Stimulated activated naive CD8-positive, alpha-beta T cell treated with anti-CD3 and anti-CD28 coated beads, Interleukin-15, Interleukin-2, amounts not matched to agents 100 ng/mL and 50 ng/mL, for 24 hours (primary cell): Measurements from ENCODE around the gene SLCO4A1.

Source experiments
- H3K27ac Mint-ChIP-seq: one replicate; pipeline ENCODE4 v1.8.0; 2021; ENCODE audit warnings: mild to moderate bottlenecking, mixed read lengths
- H3K27me3 Mint-ChIP-seq: one replicate; pipeline ENCODE4 v1.8.0; 2021; ENCODE audit warnings: mixed read lengths
- H3K36me3 Mint-ChIP-seq: one replicate; pipeline ENCODE4 v1.8.0; 2021; ENCODE audit warnings: low read depth, mixed read lengths
- H3K4me1 Mint-ChIP-seq: one replicate; pipeline ENCODE4 v1.8.0; 2021; ENCODE audit warnings: low read depth, mixed read lengths
- H3K4me3 Mint-ChIP-seq: one replicate; pipeline ENCODE4 v1.8.0; 2021; ENCODE audit warnings: mild to moderate bottlenecking, mixed read lengths
- H3K9me3 Mint-ChIP-seq: one replicate; pipeline ENCODE4 v1.8.0; 2021; ENCODE audit warnings: mixed read lengths

Gene SLCO4A1

DNA sequence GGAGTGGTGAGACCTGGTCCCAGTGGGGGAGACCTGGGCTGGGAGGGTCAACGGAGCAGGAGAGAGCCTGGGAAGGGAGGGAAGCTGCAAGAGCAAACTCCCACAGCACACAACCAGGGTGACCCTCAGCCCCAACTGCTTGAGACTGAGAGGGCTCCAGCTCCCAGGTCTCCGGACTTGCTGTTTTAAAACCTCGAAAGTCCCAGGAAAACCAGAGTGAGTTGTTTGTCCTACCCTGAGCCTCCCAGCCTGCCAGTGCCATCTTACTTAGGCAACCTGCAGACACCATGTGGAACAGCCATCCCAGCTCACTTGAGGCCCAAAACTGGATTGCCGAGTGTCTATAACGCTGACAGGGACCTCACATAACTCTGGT lies 61.5 kb downstream of the SLCO4A1 start:
- H3K9me3 Mint-ChIP-seq = no peaks in the 10 kb centered on the region
- H3K27ac Mint-ChIP-seq = peak overlapping the region; percentile 76
- H3K36me3 Mint-ChIP-seq = no peaks in the 10 kb centered on the region
- H3K4me1 Mint-ChIP-seq = peaks cover 8% of the 10 kb centered on the region
- peak overlapping the region; percentile 38 for H3K4me3 Mint-ChIP-seq
- H3K27me3 Mint-ChIP-seq = peaks cover 9% of the 10 kb centered on the region

DNA sequence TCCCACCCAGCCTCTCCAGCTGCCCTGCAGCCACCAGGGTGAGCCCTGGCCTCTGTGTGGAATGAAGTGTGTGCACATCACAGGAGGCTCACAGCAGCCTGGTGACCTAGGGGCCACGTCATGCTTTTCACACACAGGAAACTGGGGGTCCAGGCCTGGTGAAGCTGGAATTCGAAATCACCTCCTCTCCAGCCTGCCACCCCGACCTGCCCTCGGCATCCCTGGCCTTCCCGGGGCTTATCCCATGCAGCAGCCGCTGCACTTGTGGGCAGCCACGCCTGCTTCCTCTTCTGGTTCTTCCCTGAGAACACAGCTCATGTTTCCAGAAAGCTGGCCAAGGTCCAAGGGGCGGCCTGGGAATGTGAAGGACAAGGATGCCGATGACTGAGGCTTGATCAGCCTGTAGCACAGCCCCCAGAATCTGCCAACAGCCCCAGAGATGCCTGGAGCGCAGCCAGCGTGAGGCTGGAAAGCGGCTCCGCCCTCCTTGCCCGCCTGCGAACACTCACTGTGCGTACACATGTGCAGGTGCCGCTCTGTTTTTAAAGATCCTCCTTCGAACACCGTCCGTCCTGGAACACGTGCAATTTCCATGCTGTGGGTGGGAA lies 62.1 kb downstream of the SLCO4A1 start:
- no peaks in the 10 kb centered on the region for H3K9me3 Mint-ChIP-seq
- no peak overlapping the region for H3K27ac Mint-ChIP-seq
- H3K4me3 Mint-ChIP-seq = no peak overlapping the region
- H3K36me3 Mint-ChIP-seq = no peaks in the 10 kb centered on the region
- peaks cover 8% of the 10 kb centered on the region for H3K4me1 Mint-ChIP-seq
- H3K27me3 Mint-ChIP-seq = peaks cover 10% of the 10 kb centered on the region

DNA sequence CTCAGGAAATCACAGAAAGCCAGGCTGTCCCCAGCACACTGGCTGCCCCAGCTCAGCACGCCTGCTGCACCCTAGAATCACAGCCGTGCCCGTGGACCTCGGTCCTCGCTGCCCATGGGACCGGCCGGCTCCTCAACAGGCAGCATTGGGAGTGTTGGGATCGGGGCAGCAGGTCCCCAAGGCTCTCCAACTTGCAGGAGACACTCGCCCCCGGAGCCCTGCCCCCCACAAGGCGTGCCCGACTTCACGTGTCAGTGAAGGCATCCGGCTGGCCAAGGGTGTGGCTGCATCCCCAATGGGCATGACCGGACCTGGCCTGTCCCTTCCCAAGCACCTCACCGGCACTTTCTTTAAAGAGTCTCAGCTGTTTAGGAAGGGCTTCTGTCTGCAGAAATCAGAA lies 63.3 kb downstream of the SLCO4A1 start:
- H3K27ac Mint-ChIP-seq = no peak overlapping the region

DNA sequence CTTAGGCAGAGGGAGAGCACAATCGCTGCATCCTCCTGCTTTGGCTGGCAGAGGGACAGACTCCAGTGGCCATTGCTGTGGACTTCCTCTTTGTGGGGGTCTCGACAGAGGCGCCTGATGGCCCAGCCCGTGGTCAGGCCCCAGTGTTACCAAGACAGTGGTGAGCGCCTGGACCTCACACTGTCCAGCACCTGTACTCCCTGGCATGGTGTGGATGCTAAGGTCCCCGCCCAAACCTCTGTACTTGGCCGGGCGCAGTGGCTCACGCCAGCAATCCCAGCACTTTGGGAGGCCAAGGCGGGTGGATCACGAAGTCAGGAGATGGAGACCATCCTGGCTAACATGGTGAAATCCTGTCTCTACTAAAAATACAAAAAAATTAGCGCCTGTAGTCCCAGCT lies 64.0 kb downstream of the SLCO4A1 start:
- Mint-ChIP-seq H3K27me3 (peaks cover 21% of the 10 kb centered on the region), H3K4me1 (peaks cover 12% of the 10 kb centered on the region), H3K9me3 (no peaks in the 10 kb centered on the region), H3K36me3 (no peaks in the 10 kb centered on the region), H3K27ac (no peak overlapping the region), H3K4me3 (no peak overlapping the region)

More for the DNA sequence above, 63.3 kb downstream of the SLCO4A1 start:
- no peak overlapping the region for H3K4me3 Mint-ChIP-seq
- H3K9me3 Mint-ChIP-seq = no peaks in the 10 kb centered on the region
- peaks cover 12% of the 10 kb centered on the region for H3K4me1 Mint-ChIP-seq
- no peaks in the 10 kb centered on the region for H3K36me3 Mint-ChIP-seq
- H3K27me3 Mint-ChIP-seq = peaks cover 20% of the 10 kb centered on the region

DNA sequence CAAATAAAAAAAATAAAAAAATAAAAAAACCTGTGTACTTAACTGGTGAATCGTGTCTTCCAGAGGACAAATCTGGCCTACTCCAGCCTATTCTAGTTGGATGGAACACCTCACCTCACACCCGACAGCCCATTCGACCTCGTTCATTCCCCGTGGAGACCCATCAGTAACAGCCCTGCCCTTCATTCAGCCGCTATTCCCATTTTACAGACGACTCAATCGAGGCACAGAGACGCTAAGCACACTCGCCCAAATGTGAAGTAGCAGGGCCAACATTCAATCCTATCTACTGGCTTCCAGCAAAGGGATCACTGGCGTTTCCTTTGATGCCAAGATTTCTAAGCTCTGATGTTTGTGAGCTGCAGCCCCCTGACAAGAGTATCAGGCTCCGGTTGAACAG lies 64.6 kb downstream of the SLCO4A1 start:
- Mint-ChIP-seq H3K27ac (no peak overlapping the region), H3K9me3 (no peaks in the 10 kb centered on the region), H3K4me3 (no peak overlapping the region), H3K4me1 (peaks cover 12% of the 10 kb centered on the region), H3K36me3 (no peaks in the 10 kb centered on the region), H3K27me3 (peaks cover 21% of the 10 kb centered on the region)

DNA sequence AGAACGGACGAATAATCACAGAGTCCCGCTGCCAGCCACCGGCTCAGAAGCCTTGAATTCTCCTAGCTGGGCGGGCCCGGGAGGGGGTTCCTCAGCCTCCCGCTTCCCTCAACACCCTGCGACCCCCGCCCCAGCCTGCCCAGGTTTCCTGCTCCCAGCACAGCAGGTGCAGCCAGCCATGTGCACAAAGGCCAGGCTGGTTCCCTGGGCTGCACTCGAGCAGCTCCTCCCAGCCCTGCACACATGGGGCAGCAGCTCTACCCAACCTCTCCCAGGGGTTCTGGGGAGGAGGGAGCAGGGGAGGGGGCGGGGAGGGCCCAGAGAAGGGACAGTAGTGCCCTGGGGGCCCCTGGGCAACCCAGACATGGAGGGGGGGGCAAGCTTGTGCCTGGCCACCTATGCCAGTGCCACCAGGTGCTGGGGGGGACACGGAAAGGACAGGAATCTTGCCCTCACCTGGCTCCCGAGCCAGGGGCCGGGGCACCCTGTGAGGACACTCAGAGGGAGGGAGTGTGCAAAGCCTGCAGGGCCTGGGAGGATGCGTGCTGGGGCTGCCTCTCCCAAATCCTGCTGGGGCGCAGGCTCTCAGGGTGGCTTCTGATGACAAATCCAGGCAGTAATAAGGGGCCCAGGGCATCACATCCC lies 65.1 kb downstream of the SLCO4A1 start:
- no peaks in the 10 kb centered on the region for H3K9me3 Mint-ChIP-seq
- H3K4me3 Mint-ChIP-seq = no peak overlapping the region
- H3K27me3 Mint-ChIP-seq = peaks cover 21% of the 10 kb centered on the region
- H3K27ac Mint-ChIP-seq = no peak overlapping the region
- no peaks in the 10 kb centered on the region for H3K36me3 Mint-ChIP-seq
- H3K4me1 Mint-ChIP-seq = peaks cover 12% of the 10 kb centered on the region

DNA sequence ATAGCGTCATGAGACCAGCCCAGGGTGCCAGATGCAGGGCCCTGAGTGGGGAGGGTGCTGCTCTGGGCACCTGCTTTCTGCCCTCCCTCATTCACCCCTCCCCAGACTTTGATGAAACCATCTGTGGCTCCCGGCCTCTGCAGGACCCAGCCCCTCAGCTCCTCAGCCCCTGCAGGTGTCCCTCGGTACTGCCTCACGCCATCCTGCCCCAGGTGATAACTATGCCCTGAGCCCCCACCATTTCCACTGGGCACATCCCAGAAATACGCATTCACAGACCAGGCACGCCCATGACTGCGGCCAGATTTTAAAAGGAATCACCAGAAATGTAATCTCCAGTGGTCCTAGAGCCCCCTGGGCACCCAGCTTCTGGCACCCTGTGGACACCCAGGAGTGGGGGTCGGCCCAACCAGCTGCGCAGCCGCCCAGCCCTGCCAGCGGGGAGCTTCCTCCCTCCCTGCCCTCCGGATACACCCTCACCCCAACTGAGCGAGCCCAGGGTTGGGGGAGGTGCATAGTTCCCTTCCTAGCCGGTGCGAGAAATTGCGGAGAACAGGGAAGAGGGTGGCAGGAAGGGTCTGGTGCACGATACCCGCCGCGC lies 65.7 kb downstream of the SLCO4A1 start:
- Mint-ChIP-seq H3K9me3 (no peaks in the 10 kb centered on the region), H3K27me3 (peaks cover 21% of the 10 kb centered on the region), H3K36me3 (no peaks in the 10 kb centered on the region), H3K27ac (no peak overlapping the region), H3K4me1 (peaks cover 12% of the 10 kb centered on the region), H3K4me3 (no peak overlapping the region)

DNA sequence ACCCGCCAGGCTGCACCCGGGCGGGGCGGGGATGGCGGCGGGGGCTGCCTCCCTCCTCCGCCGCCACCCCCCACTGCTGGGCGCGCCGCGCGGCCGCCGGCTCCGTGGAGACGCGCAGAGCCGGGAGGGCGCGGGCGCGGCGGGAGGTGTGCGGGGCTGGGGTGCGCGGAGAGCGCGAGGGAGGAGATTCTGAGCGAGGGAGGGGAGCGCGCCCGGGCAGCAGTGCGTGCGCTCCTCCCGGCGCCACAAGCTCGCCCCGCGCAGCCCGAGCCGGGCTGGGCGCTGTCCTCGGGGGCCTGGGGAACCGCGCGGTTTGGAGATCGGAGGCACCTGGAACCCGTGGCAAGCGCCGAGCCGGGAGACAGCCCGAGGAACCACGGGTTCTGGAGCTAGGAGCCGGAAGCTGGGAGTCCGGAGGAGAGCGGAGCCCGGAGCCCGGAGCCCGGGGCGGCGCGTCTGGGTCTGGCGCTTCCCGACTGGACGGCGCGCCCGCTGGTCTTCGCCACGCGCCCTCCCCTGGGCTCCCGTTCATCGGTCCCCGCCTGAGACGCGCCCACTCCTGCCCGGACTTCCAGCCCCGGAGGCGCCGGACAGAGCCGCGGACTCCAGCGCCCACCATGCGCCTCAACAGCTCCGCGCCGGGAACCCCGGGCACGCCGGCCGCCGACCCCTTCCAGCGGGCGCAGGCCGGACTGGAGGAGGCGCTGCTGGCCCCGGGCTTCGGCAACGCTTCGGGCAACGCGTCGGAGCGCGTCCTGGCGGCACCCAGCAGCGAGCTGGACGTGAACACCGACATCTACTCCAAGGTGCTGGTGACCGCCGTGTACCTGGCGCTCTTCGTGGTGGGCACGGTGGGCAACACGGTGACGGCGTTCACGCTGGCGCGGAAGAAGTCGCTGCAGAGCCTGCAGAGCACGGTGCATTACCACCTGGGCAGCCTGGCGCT lies 66.6 kb downstream of the SLCO4A1 start, which contains the start of gene NTSR1:
TSS of gene NTSR1 (plus strand) at position 246 of the 946 bp plus-strand sequence. CDS start at position 618, 372 bp downstream.
- no peaks in the 10 kb centered on the region for H3K9me3 Mint-ChIP-seq
- H3K36me3 Mint-ChIP-seq = no peaks in the 10 kb centered on the region
- H3K4me1 Mint-ChIP-seq = peaks cover 9% of the 10 kb centered on the region
- peaks cover 21% of the 10 kb centered on the region for H3K27me3 Mint-ChIP-seq
- H3K4me3 Mint-ChIP-seq = no peak within 1 kb of the TSS
- H3K27ac Mint-ChIP-seq = no peak within 1 kb of the TSS

DNA sequence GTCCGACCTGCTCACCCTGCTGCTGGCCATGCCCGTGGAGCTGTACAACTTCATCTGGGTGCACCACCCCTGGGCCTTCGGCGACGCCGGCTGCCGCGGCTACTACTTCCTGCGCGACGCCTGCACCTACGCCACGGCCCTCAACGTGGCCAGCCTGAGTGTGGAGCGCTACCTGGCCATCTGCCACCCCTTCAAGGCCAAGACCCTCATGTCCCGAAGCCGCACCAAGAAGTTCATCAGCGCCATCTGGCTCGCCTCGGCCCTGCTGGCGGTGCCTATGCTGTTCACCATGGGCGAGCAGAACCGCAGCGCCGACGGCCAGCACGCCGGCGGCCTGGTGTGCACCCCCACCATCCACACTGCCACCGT lies 67.2 kb downstream of the SLCO4A1 start:
- H3K9me3 Mint-ChIP-seq = no peaks in the 10 kb centered on the region
- H3K4me3 Mint-ChIP-seq = no peak overlapping the region
- H3K27ac Mint-ChIP-seq = no peak overlapping the region
- H3K4me1 Mint-ChIP-seq = peaks cover 9% of the 10 kb centered on the region
- no peaks in the 10 kb centered on the region for H3K36me3 Mint-ChIP-seq
- H3K27me3 Mint-ChIP-seq = peaks cover 21% of the 10 kb centered on the region

DNA sequence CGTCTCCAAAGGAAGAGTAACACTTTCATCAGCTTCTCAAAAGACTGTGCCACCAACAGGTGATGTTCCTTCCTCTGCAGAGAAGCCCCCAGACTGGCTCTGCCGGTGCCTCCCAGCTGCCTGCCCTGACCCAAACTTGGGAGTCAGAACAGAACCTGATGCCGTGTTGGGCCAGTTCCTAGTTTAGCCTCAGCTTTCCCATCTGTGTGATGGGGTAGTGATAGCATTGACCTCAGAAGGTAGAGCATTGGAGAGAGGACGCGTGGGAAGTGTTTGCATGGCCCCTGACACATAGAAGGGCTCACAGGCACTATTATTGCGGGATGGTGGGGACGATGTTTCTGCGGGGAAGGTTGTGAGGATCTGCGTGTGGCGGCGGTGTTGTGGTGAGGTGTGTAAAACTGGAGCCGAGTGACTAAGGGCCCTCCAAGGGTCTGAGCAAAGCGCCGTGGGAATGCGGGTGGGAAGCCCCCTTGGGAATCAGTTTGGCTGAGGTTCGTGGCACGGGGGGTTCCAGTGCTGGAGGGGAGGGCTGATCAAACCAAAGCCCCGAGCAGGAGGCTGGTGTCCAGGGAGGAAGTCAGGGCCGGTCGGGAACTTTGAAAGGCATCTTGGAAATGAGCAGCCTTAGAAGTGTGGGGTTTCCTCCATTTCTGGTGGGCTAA lies 68.0 kb downstream of the SLCO4A1 start:
- Mint-ChIP-seq H3K4me3 (no peak overlapping the region), H3K4me1 (peaks cover 9% of the 10 kb centered on the region), H3K27me3 (peaks cover 21% of the 10 kb centered on the region), H3K36me3 (no peaks in the 10 kb centered on the region), H3K9me3 (no peaks in the 10 kb centered on the region), H3K27ac (no peak overlapping the region)

DNA sequence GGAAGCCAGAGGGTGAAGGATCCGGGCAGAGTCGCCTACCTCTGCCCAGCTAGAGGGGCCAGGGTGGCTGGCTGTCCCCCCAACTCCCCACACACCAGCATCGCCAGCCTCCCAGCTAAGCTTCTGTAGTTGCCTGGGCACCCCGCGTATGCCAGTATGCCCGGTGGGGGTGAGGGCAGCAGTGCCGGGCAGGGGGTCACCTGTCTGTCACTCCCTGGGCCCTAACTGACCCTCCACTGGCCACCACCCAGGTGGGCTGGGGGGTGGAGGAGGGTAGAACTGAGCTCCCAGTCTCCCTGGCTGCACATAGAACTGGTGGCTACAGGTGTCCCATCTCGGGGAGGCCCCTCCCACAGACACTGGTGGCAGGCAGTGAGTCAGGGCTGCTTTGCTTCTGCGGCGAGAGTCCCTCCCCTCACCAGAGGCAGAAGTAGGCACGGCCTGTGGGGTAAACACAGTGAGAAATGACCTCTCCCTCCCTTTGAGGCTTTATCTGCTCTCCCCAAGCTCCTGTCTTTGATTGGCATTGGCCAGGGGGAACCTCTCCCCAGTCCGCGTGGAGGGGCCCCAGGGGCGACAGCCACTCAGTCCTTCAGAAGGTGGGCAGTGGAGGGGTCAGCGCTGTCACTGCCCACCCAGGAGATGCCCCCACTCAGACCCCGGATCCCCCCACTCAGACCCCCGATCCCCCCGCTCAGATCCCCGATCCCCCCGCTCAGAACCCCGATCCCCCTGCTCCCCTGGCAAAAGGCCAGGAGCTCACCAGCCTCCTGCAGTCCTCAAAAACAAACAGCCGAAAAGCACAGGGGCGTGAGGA lies 68.8 kb downstream of the SLCO4A1 start:
- Mint-ChIP-seq H3K27ac (no peak overlapping the region), H3K4me3 (no peak overlapping the region), H3K36me3 (no peaks in the 10 kb centered on the region), H3K4me1 (peaks cover 15% of the 10 kb centered on the region), H3K9me3 (no peaks in the 10 kb centered on the region), H3K27me3 (peaks cover 21% of the 10 kb centered on the region)

DNA sequence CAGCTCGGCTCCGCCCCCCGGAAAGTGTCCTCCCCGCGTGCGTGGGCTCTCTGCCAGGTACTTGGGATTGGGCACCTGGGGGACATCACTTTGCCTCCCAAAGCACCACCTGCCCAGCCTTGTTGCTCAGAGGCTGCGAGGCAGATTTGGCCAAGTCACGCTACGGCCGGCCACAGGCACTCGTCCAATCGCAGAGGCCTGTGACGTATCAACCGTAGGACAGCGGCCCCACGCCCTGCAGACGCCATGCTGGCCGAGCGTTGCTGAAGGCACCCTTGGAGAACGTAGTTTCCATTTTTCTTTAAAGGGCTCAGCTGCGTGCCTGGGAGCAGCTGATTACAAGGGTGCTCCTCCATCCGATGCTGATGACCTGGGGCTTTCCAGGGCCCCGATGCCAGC lies 69.4 kb downstream of the SLCO4A1 start:
- H3K27ac Mint-ChIP-seq = no peak overlapping the region
- no peaks in the 10 kb centered on the region for H3K36me3 Mint-ChIP-seq
- peaks cover 21% of the 10 kb centered on the region for H3K4me1 Mint-ChIP-seq
- H3K4me3 Mint-ChIP-seq = no peak overlapping the region
- H3K27me3 Mint-ChIP-seq = peaks cover 21% of the 10 kb centered on the region
- no peaks in the 10 kb centered on the region for H3K9me3 Mint-ChIP-seq

DNA sequence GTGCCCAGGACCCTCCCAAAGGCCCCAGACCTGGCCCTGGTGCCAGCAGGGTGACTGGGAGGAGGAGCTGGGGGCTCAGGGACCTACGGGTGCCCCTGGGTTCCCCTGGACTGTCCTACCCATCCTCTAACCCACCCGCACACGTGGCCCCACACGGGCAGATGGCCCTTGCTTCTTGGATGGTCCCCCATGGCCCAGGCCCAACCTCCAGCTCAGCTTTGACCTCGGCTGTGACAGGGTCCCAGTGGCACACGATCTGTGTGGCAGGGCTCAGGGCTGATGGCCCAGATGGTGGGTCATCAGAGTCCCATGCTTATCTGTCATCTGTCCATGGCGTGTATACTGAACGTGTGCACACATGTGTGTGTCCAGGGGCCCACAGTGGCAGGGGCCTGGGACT lies 70.3 kb downstream of the SLCO4A1 start:
- Mint-ChIP-seq H3K36me3 (no peaks in the 10 kb centered on the region), H3K4me1 (peaks cover 26% of the 10 kb centered on the region), H3K9me3 (no peaks in the 10 kb centered on the region), H3K4me3 (no peak overlapping the region), H3K27me3 (peaks cover 17% of the 10 kb centered on the region), H3K27ac (no peak overlapping the region)

DNA sequence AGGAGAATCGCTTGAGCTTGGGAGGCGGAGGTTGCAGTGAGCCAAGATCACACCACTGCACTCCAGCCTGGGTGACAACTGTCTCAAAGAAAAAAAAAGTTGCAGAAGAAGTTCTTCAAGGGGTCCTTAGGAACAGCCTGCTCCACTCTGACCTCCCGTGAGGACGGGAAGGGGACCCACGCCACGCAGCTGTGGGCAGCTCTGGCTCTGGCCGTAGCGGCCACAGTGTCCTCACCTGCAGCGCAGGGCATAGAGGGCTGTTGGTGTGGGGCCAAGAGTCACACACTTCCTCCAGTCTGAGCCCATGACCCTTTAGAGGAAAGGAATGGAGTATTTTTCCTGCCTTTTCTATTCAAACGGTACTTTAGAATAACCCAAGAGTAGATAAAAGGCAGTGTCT lies 71.7 kb downstream of the SLCO4A1 start:
- Mint-ChIP-seq H3K27ac (no peak overlapping the region), H3K4me3 (no peak overlapping the region), H3K4me1 (peaks cover 22% of the 10 kb centered on the region), H3K27me3 (peaks cover 11% of the 10 kb centered on the region), H3K36me3 (no peaks in the 10 kb centered on the region), H3K9me3 (no peaks in the 10 kb centered on the region)
